Neutrophil (primary cell): ENCODE results near the gene SPEM1.

Experiments used
- H3K27ac ChIP-seq: fragments of 200-600 bp; sonication (generic); 2 replicates; pipeline ENCODE4 v1.5.1; 2016; ENCODE audit warnings: mild to moderate bottlenecking, moderate library complexity
- H3K27me3 ChIP-seq: fragments of 200-600 bp; sonication (generic); 2 replicates; pipeline ENCODE4 v1.6.0; 2016; ENCODE audit warnings: mild to moderate bottlenecking
- H3K36me3 ChIP-seq: fragments of 200-600 bp; sonication (generic); 2 replicates; pipeline ENCODE4 v1.5.1; 2017
- H3K4me1 ChIP-seq, 2 experiments: fragments of 200-600 bp in 1 of 2; sonication (generic) in 1 of 2; 1 replicate in 1 of 2; 2 replicates in 1 of 2; pipeline versions ENCODE4 v1.5.1 to v1.6.1; 2013 to 2016; ENCODE audit warnings: low read depth in 1 of 2, low read length in 1 of 2, mild to moderate bottlenecking in 1 of 2, moderate library complexity in 1 of 2; ENCODE audit not compliant: control insufficient read depth in 1 of 2, insufficient read depth in 1 of 2
- H3K4me3 ChIP-seq, 2 experiments: fragments of 200-600 bp in 1 of 2; sonication (generic) in 1 of 2; 1 replicate in 1 of 2; 2 replicates in 1 of 2; pipeline ENCODE4 v1.5.1; 2013 to 2016; ENCODE audit warnings: low read depth in 1 of 2, low read length in 1 of 2, mild to moderate bottlenecking in 1 of 2, moderate library complexity in 1 of 2
- H3K9me3 ChIP-seq: fragments of 200-600 bp; sonication (generic); 2 replicates; pipeline ENCODE4 v1.5.1; 2016
- TF ChIP-seq, protein P1 (sequence below): fragments of 200-600 bp; sonication (generic); IDR thresholded peaks from 2 replicates; pipeline ENCODE4 v1.5.1; 2016; ENCODE audit warnings: antibody characterized with exemption

SPEM1 gene

DNA sequence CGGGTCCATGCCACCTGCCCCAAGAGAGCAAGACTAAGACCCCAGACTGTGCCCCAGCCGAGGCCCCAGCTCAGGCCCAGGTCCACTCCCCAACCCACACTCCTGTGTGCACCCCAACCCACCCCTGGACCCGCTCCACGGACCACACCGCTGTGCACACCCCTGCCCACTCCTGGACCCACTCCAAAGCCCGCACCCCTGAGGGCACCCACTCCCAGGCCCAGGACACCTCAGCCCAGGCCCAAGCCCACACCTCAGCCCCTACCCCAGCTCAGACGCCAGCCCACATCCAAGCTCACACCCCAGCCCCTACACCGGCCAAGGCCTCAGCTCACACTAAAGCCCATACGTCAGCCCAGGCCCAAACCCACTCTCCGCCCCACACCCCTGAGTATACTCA, 9.6 kb downstream of the SPEM1 start:
- Histone ChIP-seq H3K4me3 (no peak overlapping the region), H3K36me3 (no peaks in the 10 kb centered on the region), H3K27me3 (no peaks in the 10 kb centered on the region), H3K4me1 (no peaks in the 10 kb centered on the region), H3K27ac (no peak overlapping the region), H3K9me3 (no peaks in the 10 kb centered on the region)
- TF ChIP-seq, protein P1, sequence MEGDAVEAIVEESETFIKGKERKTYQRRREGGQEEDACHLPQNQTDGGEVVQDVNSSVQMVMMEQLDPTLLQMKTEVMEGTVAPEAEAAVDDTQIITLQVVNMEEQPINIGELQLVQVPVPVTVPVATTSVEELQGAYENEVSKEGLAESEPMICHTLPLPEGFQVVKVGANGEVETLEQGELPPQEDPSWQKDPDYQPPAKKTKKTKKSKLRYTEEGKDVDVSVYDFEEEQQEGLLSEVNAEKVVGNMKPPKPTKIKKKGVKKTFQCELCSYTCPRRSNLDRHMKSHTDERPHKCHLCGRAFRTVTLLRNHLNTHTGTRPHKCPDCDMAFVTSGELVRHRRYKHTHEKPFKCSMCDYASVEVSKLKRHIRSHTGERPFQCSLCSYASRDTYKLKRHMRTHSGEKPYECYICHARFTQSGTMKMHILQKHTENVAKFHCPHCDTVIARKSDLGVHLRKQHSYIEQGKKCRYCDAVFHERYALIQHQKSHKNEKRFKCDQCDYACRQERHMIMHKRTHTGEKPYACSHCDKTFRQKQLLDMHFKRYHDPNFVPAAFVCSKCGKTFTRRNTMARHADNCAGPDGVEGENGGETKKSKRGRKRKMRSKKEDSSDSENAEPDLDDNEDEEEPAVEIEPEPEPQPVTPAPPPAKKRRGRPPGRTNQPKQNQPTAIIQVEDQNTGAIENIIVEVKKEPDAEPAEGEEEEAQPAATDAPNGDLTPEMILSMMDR = no peak

DNA sequence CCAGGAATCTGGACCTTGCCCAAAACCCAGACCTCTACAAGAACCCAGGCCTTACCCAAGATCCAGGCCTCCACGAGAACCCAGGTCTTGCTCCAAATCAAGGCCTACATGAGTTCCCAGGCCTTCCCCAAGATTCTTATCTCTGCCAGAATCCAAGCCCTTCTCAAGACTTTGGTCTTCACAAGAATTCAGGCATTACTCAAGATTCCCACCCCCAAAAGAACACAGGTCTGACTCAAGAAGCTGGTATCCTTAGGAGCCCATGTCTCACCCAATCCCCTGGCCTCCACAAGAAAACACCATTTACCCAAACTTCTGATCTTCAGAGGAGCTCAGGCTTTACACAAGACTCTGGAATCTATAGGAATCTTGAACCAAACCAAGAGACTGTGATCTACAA, 11.1 kb downstream of the SPEM1 start:
- Histone ChIP-seq H3K36me3 (no peaks in the 10 kb centered on the region), H3K27ac (no peak overlapping the region), H3K27me3 (no peaks in the 10 kb centered on the region), H3K9me3 (no peaks in the 10 kb centered on the region), H3K4me3 (no peak overlapping the region), H3K4me1 (peaks cover 13% of the 10 kb centered on the region in 2 experiments)
- TF ChIP-seq, protein P1 = no peak

DNA sequence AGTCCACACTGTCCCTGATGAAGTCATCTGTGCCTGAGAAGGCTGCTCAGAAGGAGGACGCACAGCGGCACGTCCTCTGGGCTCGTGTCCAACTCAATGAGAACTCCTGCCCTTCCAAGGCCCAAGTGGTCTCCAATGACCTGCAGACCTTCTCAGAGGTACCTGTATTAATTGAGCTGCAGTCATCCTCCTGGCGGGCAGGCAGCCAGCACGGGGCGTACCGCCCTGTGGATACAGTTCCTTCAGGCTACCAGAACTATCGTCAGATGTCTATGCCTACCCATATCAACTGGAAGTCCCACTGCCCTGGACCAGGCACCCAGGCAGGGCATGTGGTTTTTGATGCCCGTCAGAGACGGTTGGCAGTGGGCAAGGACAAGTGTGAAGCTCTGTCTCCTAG, 12.2 kb downstream of the SPEM1 start:
- H3K4me1 ChIP-seq = peaks cover 24% of the 10 kb centered on the region in 2 experiments
- H3K27me3 ChIP-seq = peaks cover 6% of the 10 kb centered on the region
- no peaks in the 10 kb centered on the region for H3K9me3 ChIP-seq
- no peaks in the 10 kb centered on the region for H3K36me3 ChIP-seq
- H3K4me3 ChIP-seq = no peak overlapping the region
- no peak overlapping the region for H3K27ac ChIP-seq
- TF ChIP-seq, protein P1 = no peak

DNA sequence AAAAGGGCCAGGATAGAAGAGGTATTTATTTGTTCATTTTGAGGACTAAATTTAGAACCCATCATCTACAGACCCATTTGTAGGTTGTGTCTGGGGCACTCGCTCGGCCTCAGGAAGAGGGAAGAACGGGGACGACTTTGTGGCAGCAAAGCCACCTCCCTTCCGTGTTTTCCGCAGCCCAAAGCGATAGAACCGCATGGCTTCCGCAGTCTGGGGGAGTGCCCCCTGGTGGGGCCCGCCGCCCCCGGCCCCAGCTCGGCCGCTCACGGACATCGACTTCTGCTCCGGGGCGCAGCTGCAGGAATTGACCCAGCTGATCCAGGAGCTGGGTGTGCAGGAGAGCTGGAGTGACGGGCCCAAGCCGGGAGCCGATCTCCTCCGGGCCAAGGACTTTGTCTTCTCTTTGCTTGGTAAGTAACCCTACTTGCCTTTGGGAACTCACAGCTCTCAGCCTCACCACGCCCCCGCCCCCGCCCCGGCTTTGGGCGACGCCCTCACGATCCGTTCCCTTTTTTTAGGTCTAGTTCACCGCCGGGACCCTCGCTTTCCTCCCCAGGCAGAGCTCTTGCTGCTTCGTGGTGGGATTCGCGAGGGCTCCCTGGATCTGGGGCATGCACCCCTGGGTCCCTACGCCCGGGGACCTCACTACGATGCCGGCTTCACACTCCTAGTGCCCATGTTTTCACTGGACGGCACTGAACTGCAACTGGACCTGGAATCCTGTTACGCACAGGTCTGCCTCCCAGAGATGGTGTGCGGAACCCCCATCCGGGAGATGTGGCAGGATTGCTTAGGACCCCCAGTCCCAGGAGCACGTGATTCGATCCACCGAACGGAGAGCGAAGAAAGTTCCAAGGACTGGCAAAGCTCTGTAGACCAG, 15.8 kb downstream of the SPEM1 start:
- H3K4me3 ChIP-seq = peak overlapping the region; percentile 58 to 75

DNA sequence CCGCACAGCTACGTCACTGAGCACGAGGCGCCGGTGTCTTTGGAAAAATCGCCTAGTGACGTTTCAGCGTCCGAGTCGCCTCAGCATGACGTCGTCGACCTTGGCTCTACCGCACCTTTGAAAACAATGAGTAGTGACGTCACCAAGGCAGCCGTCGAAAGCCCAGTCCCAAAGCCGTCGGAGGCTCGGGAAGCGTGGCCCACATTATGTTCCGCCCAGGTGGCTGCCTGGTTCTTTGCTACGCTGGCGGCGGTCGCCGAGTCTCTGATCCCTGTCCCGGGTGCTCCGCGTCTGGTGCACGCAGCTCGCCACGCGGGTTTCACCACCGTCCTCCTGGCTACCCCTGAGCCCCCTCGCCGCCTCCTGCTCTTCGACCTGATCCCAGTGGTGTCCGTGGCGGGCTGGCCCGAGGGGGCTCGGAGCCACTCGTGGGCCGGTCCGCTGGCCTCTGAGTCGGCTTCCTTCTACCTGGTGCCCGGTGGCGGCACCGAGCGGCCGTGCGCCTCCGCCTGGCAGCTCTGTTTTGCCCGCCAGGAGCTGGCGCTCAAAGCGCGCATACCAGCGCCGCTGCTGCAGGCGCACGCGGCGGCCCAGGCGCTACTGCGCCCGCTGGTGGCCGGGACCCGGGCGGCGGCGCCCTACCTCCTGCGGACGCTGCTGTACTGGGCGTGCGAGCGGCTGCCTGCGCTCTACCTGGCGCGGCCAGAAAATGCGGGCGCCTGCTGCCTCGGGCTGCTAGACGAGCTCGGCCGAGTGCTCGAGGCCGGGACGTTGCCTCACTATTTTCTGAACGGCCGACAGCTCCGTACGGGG, 16.6 kb downstream of the SPEM1 start:
- Histone ChIP-seq H3K4me3 (peak overlapping the region; percentile 58 to 75), H3K27ac (peak overlapping the region; percentile 72)

More for the DNA sequence above, 15.8 kb downstream of the SPEM1 start:
- Histone ChIP-seq H3K27ac (peak overlapping the region; percentile 72), H3K4me1 (peaks cover 50 to 60% of the 10 kb centered on the region in 2 experiments), H3K27me3 (peaks cover 42% of the 10 kb centered on the region), H3K9me3 (no peaks in the 10 kb centered on the region), H3K36me3 (no peaks in the 10 kb centered on the region)
- TF ChIP-seq, protein P1 = no peak

More for the DNA sequence above, 16.6 kb downstream of the SPEM1 start:
- peaks cover 51% of the 10 kb centered on the region for H3K27me3 ChIP-seq
- no peaks in the 10 kb centered on the region for H3K9me3 ChIP-seq
- TF ChIP-seq, protein P1 = peak; percentile 82
- H3K4me1 ChIP-seq = peaks cover 50 to 61% of the 10 kb centered on the region in 2 experiments
- H3K36me3 ChIP-seq = no peaks in the 10 kb centered on the region
